ENCODE measurements around the gene TOP1. TPM values are rescaled to one million over a fixed set of nuclear protein-coding genes. Genes with fewer than 3 reads are reported as not detected.

The TOP1 gene
- 52.9 and 55.9 TPM in 2 replicates for total RNA-seq

GRCh38 chr20:41028359-41029149, at the start of gene TOP1:
TOP1 (plus strand) TSS chr20:41028822; CDS start chr20:41029068, 246 bp downstream.

GRCh38 chr20:41136680-41137613, 108.3 kb downstream of the TOP1 start, which contains the start of gene PLCG1:
PLCG1 (plus strand) TSS chr20:41137543; CDS start chr20:41137642, 99 bp downstream.

Small RNA genes within 50 kb of the gene (small RNA-seq; reads per million reads assigned to genes)
- not detected for gene MIR6871
- gene RNU2-52P = 0.49 reads per million

Other genes starting within 250 kb of the TOP1 start
- 101 and 112 TPM in 2 replicates for gene PLCG1, start 108.7 kb downstream of the TOP1 start, total RNA-seq

Data from thoracic aorta endothelial cell (primary cell).